ENCODE data around the gene SLX4IP. TPM values are rescaled to one million over a fixed set of nuclear protein-coding genes. Genes with fewer than 3 reads are reported as not detected.

SLX4IP gene
- total and polyA plus RNA-seq, 2 donors (not counting 1 experiment from before 2014, with no cell fraction given), result 2.0 to 8.1 TPM

DNA sequence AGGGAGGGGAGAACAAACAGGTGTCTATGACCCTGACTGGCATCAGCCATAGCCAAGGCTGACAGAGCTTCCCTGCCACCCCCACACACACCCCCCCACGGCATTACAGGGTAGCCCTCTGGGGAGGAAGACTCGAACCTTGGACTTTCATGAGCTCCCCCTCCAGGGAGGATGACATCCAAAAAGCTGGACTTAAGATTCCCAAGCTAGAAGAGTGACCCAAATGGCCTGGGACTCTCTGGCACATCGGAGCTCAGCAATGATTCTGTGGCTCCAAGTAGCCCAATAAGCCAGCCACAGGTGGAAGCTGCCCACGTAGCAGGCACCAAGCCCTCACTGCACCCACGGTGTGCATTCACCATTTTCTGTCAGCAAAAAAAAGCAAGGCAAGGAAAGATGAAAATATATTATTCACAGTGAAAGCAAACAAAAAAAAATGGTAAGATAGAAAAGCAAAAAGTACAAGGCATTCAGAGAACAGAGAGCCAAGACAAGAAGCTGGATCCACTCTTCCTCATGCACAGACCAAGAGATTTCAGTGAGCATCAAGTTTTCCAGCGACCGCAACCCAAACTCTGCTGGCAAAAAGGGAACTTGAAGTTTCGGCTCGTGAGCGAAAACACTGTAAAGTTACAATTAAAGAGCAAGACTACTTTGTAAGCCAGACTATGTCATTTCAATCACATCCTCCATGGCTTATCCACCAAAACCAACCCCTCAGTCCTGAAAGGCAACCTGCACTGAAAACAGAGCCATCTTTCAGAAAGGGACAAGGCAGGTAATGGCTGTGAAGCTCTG, 227.8 kb downstream of the SLX4IP start:
- H2AFZ ChIP-seq (ENCODE audit: insufficient read depth, low read depth, low read length, poor library complexity, severe bottlenecking), result no peak overlapping the region
- no peaks in the 10 kb centered on the region for H3K4me1 ChIP-seq (ENCODE audit: control insufficient read depth in 2 of 2, insufficient read depth in 2 of 2, low read length in 2 of 2)
- H4K20me1 ChIP-seq (ENCODE audit: control insufficient read depth, insufficient read depth, low read length, poor library complexity, severe bottlenecking), result no peaks in the 10 kb centered on the region
- Mint-ChIP-seq H3K27me3 (peaks cover 67% of the 10 kb centered on the region), H3K4me1 (no peaks in the 10 kb centered on the region), H3K27ac (no peak overlapping the region), H3K9me3 (ENCODE audit: insufficient read depth) (no peaks in the 10 kb centered on the region), H3K4me3 (no peak overlapping the region)
- CTCF ChIA-PET, result no interaction called here
- peaks cover 0 to 4% (median 0%) of the 10 kb centered on the region in 3 donors for H3K9me3 ChIP-seq (ENCODE audit: control extremely low read depth in 1 of 3, control insufficient read depth in 2 of 3, insufficient read depth in 1 of 3, low read length in 2 of 3)
- H3K4me3 ChIP-seq (ENCODE audit: control extremely low read depth in 1 of 5, extremely low read depth in 1 of 5, insufficient read depth in 1 of 5, low read depth in 2 of 5, low read length in 4 of 5), result no peak overlapping the region
- H3K27ac ChIP-seq (ENCODE audit: low read length in 2 of 2), result no peak overlapping the region
- H3K4me2 ChIP-seq (replicated peaks; ENCODE audit: low read depth, low read length, poor library complexity, severe bottlenecking), result no peak overlapping the region
- no peaks in the 10 kb centered on the region for H3K79me2 ChIP-seq (ENCODE audit: control insufficient read depth, insufficient read depth, low read length)
- WGBS (ENCODE audit: insufficient coverage), result 70% methylated on average over 7 of the region's 10 CpGs
- ATAC-seq (ENCODE audit: low read depth) (no peak), DNase-seq (no peak)
- intact Hi-C loops (cut with micrococcal nuclease), result no loop called here
- no peak overlapping the region for H3K9ac ChIP-seq (ENCODE audit: low read length)
- POLR2A ChIA-PET, result no interaction called here
- no peak for TF ChIP-seq EZH2 (IDR thresholded peaks at IDR 0.05; ENCODE audit: borderline replicate concordance, insufficient read depth, low read depth, low read length, poor library complexity, severe bottlenecking)
- TF ChIP-seq, protein P1, sequence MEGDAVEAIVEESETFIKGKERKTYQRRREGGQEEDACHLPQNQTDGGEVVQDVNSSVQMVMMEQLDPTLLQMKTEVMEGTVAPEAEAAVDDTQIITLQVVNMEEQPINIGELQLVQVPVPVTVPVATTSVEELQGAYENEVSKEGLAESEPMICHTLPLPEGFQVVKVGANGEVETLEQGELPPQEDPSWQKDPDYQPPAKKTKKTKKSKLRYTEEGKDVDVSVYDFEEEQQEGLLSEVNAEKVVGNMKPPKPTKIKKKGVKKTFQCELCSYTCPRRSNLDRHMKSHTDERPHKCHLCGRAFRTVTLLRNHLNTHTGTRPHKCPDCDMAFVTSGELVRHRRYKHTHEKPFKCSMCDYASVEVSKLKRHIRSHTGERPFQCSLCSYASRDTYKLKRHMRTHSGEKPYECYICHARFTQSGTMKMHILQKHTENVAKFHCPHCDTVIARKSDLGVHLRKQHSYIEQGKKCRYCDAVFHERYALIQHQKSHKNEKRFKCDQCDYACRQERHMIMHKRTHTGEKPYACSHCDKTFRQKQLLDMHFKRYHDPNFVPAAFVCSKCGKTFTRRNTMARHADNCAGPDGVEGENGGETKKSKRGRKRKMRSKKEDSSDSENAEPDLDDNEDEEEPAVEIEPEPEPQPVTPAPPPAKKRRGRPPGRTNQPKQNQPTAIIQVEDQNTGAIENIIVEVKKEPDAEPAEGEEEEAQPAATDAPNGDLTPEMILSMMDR (IDR thresholded peaks at IDR 0.05), result no peak
- peaks cover 0 to 32% (median 3%) of the 10 kb centered on the region in 4 experiments for H3K27me3 ChIP-seq (replicated peaks in 1 of 4; ENCODE audit: control extremely low read depth in 1 of 4, control insufficient read depth in 3 of 4, insufficient read depth in 4 of 4, low read length in 3 of 4)
- H3K36me3 ChIP-seq (replicated peaks in 1 of 2; ENCODE audit: control extremely low read depth in 1 of 2, control insufficient read depth in 1 of 2, extremely low read depth in 1 of 2, insufficient read depth in 2 of 2, low read length in 1 of 2), result no peaks in the 10 kb centered on the region

DNA sequence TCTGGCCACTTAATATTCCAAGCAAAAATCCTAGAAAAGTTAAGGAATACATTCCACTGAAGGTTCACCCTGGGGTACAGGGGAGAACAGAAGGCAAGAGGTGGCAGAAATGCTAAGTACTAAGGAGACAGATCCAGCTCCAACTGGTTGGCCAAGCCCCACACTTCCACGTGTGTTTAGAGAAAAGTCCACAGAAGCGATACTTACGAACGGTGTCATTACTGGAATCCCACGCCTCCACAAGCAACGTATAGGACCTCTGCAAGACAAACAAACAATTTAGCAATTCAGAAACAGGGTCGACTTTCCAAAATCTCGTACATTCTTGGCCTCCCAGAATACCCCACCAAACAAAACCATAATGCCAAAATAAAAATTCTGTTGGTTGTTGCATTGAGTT, 228.7 kb downstream of the SLX4IP start:
- POLR2A ChIA-PET, result no interaction called here

More for the DNA sequence above, 228.7 kb downstream of the SLX4IP start:
- intact Hi-C loops (cut with micrococcal nuclease), result no loop called here
- DNase-seq (no peak), ATAC-seq (ENCODE audit: low read depth) (no peak)
- peaks cover 66% of the 10 kb centered on the region for H3K27me3 Mint-ChIP-seq
- H3K79me2 ChIP-seq (ENCODE audit: control insufficient read depth, insufficient read depth, low read length), result no peaks in the 10 kb centered on the region
- H3K9ac ChIP-seq (ENCODE audit: low read length), result no peak overlapping the region
- no peak overlapping the region for H3K4me3 Mint-ChIP-seq
- WGBS (ENCODE audit: insufficient coverage), result 95% methylated on average over 6 of the region's 8 CpGs
- CTCF ChIA-PET, result no interaction called here
- no peak overlapping the region for H3K27ac ChIP-seq (ENCODE audit: low read length in 2 of 2)
- TF ChIP-seq EZH2 (IDR thresholded peaks at IDR 0.05; ENCODE audit: borderline replicate concordance, insufficient read depth, low read depth, low read length, poor library complexity, severe bottlenecking), result no peak
- TF ChIP-seq, protein P1 (IDR thresholded peaks at IDR 0.05), result no peak
- no peak overlapping the region for H3K4me2 ChIP-seq (replicated peaks; ENCODE audit: low read depth, low read length, poor library complexity, severe bottlenecking)
- H3K4me1 Mint-ChIP-seq, result no peaks in the 10 kb centered on the region
- no peak overlapping the region for H2AFZ ChIP-seq (ENCODE audit: insufficient read depth, low read depth, low read length, poor library complexity, severe bottlenecking)
- H3K27ac Mint-ChIP-seq, result no peak overlapping the region
- no peaks in the 10 kb centered on the region for H3K4me1 ChIP-seq (ENCODE audit: control insufficient read depth in 2 of 2, insufficient read depth in 2 of 2, low read length in 2 of 2)
- peaks cover 0 to 40% (median 11%) of the 10 kb centered on the region in 4 experiments for H3K27me3 ChIP-seq (replicated peaks in 1 of 4; ENCODE audit: control extremely low read depth in 1 of 4, control insufficient read depth in 3 of 4, insufficient read depth in 4 of 4, low read length in 3 of 4)
- H3K36me3 ChIP-seq (replicated peaks in 1 of 2; ENCODE audit: control extremely low read depth in 1 of 2, control insufficient read depth in 1 of 2, extremely low read depth in 1 of 2, insufficient read depth in 2 of 2, low read length in 1 of 2), result no peaks in the 10 kb centered on the region
- no peaks in the 10 kb centered on the region for H4K20me1 ChIP-seq (ENCODE audit: control insufficient read depth, insufficient read depth, low read length, poor library complexity, severe bottlenecking)
- H3K9me3 Mint-ChIP-seq (ENCODE audit: insufficient read depth), result no peaks in the 10 kb centered on the region
- H3K4me3 ChIP-seq (ENCODE audit: control extremely low read depth in 1 of 5, extremely low read depth in 1 of 5, insufficient read depth in 1 of 5, low read depth in 2 of 5, low read length in 4 of 5), result no peak overlapping the region
- H3K9me3 ChIP-seq (ENCODE audit: control extremely low read depth in 1 of 3, control insufficient read depth in 2 of 3, insufficient read depth in 1 of 3, low read length in 2 of 3), result peaks cover 0 to 4% (median 0%) of the 10 kb centered on the region in 3 donors

All from B cell (primary cell).